Thyroid gland (tissue), 4 donors: ENCODE measurements around the gene MAP7. TPM values are rescaled to one million over a fixed set of nuclear protein-coding genes. Genes with fewer than 3 reads are reported as not detected.

Experiments used
- DNase-seq, 2 donors: peaks; one replicate each; pipeline ENCODE4 v3.0.0-alpha.2; 2019
- H3K27ac ChIP-seq, 3 donors: fragments of 200-600 bp; sonication (generic); 1 replicate in 2 of 3; 2 replicates in 1 of 3; pipeline ENCODE4 v1.5.1; 2016 to 2019; ENCODE audit warnings: mild to moderate bottlenecking in 1 of 3, moderate library complexity in 1 of 3
- H3K27me3 ChIP-seq: fragments of 200-600 bp; sonication (generic); one replicate; pipeline ENCODE4 v1.5.1; 2019
- H3K36me3 ChIP-seq, 2 donors: fragments of 200-600 bp; sonication (generic); one replicate each; pipeline ENCODE4 v1.5.1; 2016 to 2019
- H3K4me1 ChIP-seq, 2 donors: fragments of 200-600 bp; sonication (generic); one replicate each; pipeline ENCODE4 v1.5.1; 2017 to 2019
- H3K4me3 ChIP-seq, 3 donors: fragments of 200-600 bp; sonication (generic); replicated peaks in 1 of 3; 1 replicate in 2 of 3; 2 replicates in 1 of 3; pipeline ENCODE4 v1.5.1; 2016; ENCODE audit warnings: mild to moderate bottlenecking in 1 of 3
- H3K9me3 ChIP-seq: fragments of 200-600 bp; sonication (generic); one replicate; pipeline ENCODE4 v1.5.1; 2017
- POLR2A ChIP-seq, 2 donors: fragments of 450-650 bp; IDR thresholded peaks; one replicate each; pipeline ENCODE4 v1.6.1; 2017; ENCODE audit warnings: antibody characterized with exemption in 2 of 2, mild to moderate bottlenecking in 2 of 2, moderate library complexity in 1 of 2
- WGBS, 2 donors: methylation state at CpG; one replicate each; pipeline ENCODE4 v1.1.5; 2017; 5-methylcytosine and 5-hydroxymethylcytosine counted together
- intact Hi-C: fragments of 100-400 bp; cut with DNase I; formaldehyde crosslinking; loops from one replicate; pipeline ENCODE4 v1.15.1; 2023
- total RNA-seq, 4 donors: library from RNA; depleted of rRNA; stranded (reverse); fragments of >200 nt; gene quantifications; one replicate each; pipeline ENCODE4 v1.2.3, GENCODE V29; 2016
- TF ChIP-seq, protein P1 (sequence below), 6 experiments: fragments of 200-600 bp in 3 of 6; fragments of 450-650 bp in 3 of 6; sonication (generic) in 3 of 6; IDR thresholded peaks; one replicate each; pipeline ENCODE4 v1.5.1; 2016 to 2019; ENCODE audit warnings: antibody characterized with exemption in 6 of 6, mild to moderate bottlenecking in 2 of 6, inconsistent platforms in 1 of 6, moderate library complexity in 1 of 6

The MAP7 gene
- total RNA-seq, 4 donors from 2014 or later = 24.5 to 46.0 (median 36.0) TPM

DNA sequence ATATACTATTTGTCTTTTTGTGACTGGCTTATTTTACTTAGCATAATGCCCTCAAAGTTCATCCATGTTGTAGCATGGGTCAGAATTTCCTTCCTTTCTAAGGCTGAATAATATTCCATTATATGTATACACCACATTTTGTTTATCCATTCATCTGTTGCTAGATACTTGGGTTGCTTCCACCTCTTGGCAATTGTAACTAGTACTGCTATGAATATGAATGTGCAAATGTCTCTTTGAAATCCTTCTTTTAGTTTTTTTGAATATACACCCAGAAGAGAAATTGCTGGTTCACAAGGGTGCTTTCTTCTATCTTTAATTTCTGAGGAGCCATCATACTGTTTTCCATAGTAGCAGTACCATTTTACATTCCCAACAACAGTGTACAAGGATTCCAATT, 21.3 kb upstream of the MAP7 start:
- no peaks in the 10 kb centered on the region for H3K9me3 ChIP-seq

GRCh38 chr6:136571065-136571464, 20.8 kb upstream of the MAP7 start:
- no peaks in the 10 kb centered on the region for H3K9me3 ChIP-seq
- WGBS, 2 donors = 96 to 99% methylated on average over 5 of the region's 5 CpGs
- no peak overlapping the region for H3K27ac ChIP-seq
- no peaks in the 10 kb centered on the region for H3K27me3 ChIP-seq
- H3K4me3 ChIP-seq = no peak overlapping the region
- H3K36me3 ChIP-seq = peaks cover 13 to 14% of the 10 kb centered on the region in 2 donors
- no peaks in the 10 kb centered on the region for H3K4me1 ChIP-seq
- no peak for DNase-seq
- TF ChIP-seq POLR2A (IDR thresholded peaks at IDR 0.05) = no peak
- TF ChIP-seq, protein P1, sequence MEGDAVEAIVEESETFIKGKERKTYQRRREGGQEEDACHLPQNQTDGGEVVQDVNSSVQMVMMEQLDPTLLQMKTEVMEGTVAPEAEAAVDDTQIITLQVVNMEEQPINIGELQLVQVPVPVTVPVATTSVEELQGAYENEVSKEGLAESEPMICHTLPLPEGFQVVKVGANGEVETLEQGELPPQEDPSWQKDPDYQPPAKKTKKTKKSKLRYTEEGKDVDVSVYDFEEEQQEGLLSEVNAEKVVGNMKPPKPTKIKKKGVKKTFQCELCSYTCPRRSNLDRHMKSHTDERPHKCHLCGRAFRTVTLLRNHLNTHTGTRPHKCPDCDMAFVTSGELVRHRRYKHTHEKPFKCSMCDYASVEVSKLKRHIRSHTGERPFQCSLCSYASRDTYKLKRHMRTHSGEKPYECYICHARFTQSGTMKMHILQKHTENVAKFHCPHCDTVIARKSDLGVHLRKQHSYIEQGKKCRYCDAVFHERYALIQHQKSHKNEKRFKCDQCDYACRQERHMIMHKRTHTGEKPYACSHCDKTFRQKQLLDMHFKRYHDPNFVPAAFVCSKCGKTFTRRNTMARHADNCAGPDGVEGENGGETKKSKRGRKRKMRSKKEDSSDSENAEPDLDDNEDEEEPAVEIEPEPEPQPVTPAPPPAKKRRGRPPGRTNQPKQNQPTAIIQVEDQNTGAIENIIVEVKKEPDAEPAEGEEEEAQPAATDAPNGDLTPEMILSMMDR (IDR thresholded peaks at IDR 0.05) = no peak
- intact Hi-C loops = no loop called here

More for the DNA sequence above, 21.3 kb upstream of the MAP7 start:
- no peak for DNase-seq
- Histone ChIP-seq H3K27ac (no peak overlapping the region), H3K4me3 (no peak overlapping the region), H3K27me3 (no peaks in the 10 kb centered on the region), H3K36me3 (peaks cover 13 to 15% of the 10 kb centered on the region in 2 donors), H3K4me1 (no peaks in the 10 kb centered on the region)
- intact Hi-C loops = no loop called here
- TF ChIP-seq, protein P1 (IDR thresholded peaks at IDR 0.05) = no peak
- no peak for TF ChIP-seq POLR2A (IDR thresholded peaks at IDR 0.05)

GRCh38 chr6:136568129-136568528, 17.9 kb upstream of the MAP7 start:
- intact Hi-C loops = no loop called here
- Histone ChIP-seq H3K9me3 (no peaks in the 10 kb centered on the region), H3K36me3 (peaks cover 5 to 6% of the 10 kb centered on the region in 2 donors), H3K4me3 (no peak overlapping the region), H3K27ac (no peak overlapping the region), H3K4me1 (no peaks in the 10 kb centered on the region), H3K27me3 (no peaks in the 10 kb centered on the region)
- TF ChIP-seq, protein P1 (IDR thresholded peaks at IDR 0.05) = no peak
- TF ChIP-seq POLR2A (IDR thresholded peaks at IDR 0.05) = no peak
- no peak for DNase-seq
- WGBS, 2 donors = 93 to 97% methylated on average over 3 of the region's 3 CpGs

GRCh38 chr6:136567688-136568087, 17.5 kb upstream of the MAP7 start:
- intact Hi-C loops = no loop called here
- Histone ChIP-seq H3K27ac (no peak overlapping the region), H3K36me3 (peaks cover 5 to 6% of the 10 kb centered on the region in 2 donors), H3K4me3 (no peak overlapping the region), H3K9me3 (no peaks in the 10 kb centered on the region), H3K27me3 (no peaks in the 10 kb centered on the region), H3K4me1 (no peaks in the 10 kb centered on the region)
- TF ChIP-seq POLR2A (IDR thresholded peaks at IDR 0.05) = no peak
- TF ChIP-seq, protein P1 (IDR thresholded peaks at IDR 0.05) = no peak
- no peak for DNase-seq
- 95 to 97% methylated on average over 4 of the region's 4 CpGs for WGBS, 2 donors

DNA sequence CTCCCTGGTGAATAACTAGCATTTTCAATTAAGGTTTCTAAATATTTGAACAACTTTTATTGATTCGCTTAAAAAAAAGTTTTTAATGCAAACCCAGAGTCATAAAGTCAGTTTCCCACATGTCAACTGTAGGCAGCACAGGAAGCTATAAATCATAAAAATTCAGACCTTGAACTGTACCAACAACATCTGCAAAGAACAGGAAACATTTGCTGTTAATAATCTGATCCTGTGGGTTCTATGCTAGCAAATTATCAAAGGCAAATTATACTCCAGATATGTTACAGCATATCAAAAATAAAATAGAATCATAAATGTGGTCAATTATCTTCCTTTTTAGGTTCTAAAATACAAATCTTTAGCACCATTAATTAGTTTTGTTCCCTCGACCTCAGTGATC, 16.6 kb upstream of the MAP7 start:
- Histone ChIP-seq H3K36me3 (peaks cover 5 to 6% of the 10 kb centered on the region in 2 donors), H3K4me3 (no peak overlapping the region), H3K27ac (no peak overlapping the region), H3K4me1 (no peaks in the 10 kb centered on the region), H3K9me3 (no peaks in the 10 kb centered on the region), H3K27me3 (no peaks in the 10 kb centered on the region)
- TF ChIP-seq POLR2A (IDR thresholded peaks at IDR 0.05) = no peak
- intact Hi-C loops = no loop called here
- DNase-seq = no peak
- 72 to 81% methylated on average over 2 of the region's 2 CpGs for WGBS, 2 donors

- no peak for DNase-seq
- TF ChIP-seq, protein P1 (IDR thresholded peaks at IDR 0.05) = no peak
- TF ChIP-seq POLR2A (IDR thresholded peaks at IDR 0.05) = no peak
- Histone ChIP-seq H3K27ac (no peak overlapping the region), H3K4me1 (no peaks in the 10 kb centered on the region), H3K36me3 (peaks cover 5 to 10% of the 10 kb centered on the region in 2 donors), H3K4me3 (no peak overlapping the region), H3K9me3 (no peaks in the 10 kb centered on the region), H3K27me3 (no peaks in the 10 kb centered on the region)
- WGBS, 2 donors = 94 to 95% methylated on average over 6 of the region's 6 CpGs
- intact Hi-C loops = no loop called here
These were observed 15.8 kb upstream of the MAP7 start for GRCh38 chr6:136566007-136566487.
